ENCODE measurements around the gene XPNPEP3.

Gene XPNPEP3

GRCh38 chr22:40975366-40975765, 118.4 kb downstream of the XPNPEP3 start:
- H3K9ac ChIP-seq (ENCODE audit: insufficient read length, low read depth), result no peak overlapping the region
- H3K27me3 ChIP-seq (ENCODE audit: insufficient read depth, insufficient read length), result no peaks in the 10 kb centered on the region
- DNase-seq (ENCODE audit: low read depth, low spot score), result no peak
- TF ChIP-seq ZNF274 (IDR thresholded peaks at IDR 0.05; ENCODE audit: low read depth, low read length) (no peak), SUZ12 (IDR thresholded peaks at IDR 0.05; ENCODE audit: extremely low read depth, insufficient read depth, insufficient read length) (no peak), YY1 (IDR thresholded peaks at IDR 0.05; ENCODE audit: insufficient read depth, insufficient read length) (no peak)
- H3K4me1 ChIP-seq (ENCODE audit: insufficient read depth, insufficient read length), result no peaks in the 10 kb centered on the region
- no peaks in the 10 kb centered on the region for H3K9me3 ChIP-seq (ENCODE audit: insufficient read depth, low read length)
- H3K4me3 ChIP-seq (ENCODE audit: insufficient read length, low read depth), result no peak overlapping the region
- H3K36me3 ChIP-seq (ENCODE audit: insufficient read depth, insufficient read length, low read length), result peaks cover 17% of the 10 kb centered on the region

- H3K4me1 ChIP-seq (ENCODE audit: insufficient read depth, insufficient read length), result no peaks in the 10 kb centered on the region
- no peak overlapping the region for H3K9ac ChIP-seq (ENCODE audit: insufficient read length, low read depth)
- H3K36me3 ChIP-seq (ENCODE audit: insufficient read depth, insufficient read length, low read length), result peaks cover 10% of the 10 kb centered on the region
- no peak for DNase-seq (ENCODE audit: low read depth, low spot score)
- TF ChIP-seq ZNF274 (IDR thresholded peaks at IDR 0.05; ENCODE audit: low read depth, low read length), result no peak
- TF ChIP-seq SUZ12 (IDR thresholded peaks at IDR 0.05; ENCODE audit: extremely low read depth, insufficient read depth, insufficient read length), result no peak
- TF ChIP-seq YY1 (IDR thresholded peaks at IDR 0.05; ENCODE audit: insufficient read depth, insufficient read length), result no peak
- H3K27me3 ChIP-seq (ENCODE audit: insufficient read depth, insufficient read length), result no peaks in the 10 kb centered on the region
- H3K4me3 ChIP-seq (ENCODE audit: insufficient read length, low read depth), result no peak overlapping the region
- no peaks in the 10 kb centered on the region for H3K9me3 ChIP-seq (ENCODE audit: insufficient read depth, low read length)
Measured at GRCh38 chr22:40976866-40977700, 120.1 kb downstream of the XPNPEP3 start.

GRCh38 chr22:40979198-40979597, 122.2 kb downstream of the XPNPEP3 start:
- no peaks in the 10 kb centered on the region for H3K9me3 ChIP-seq (ENCODE audit: insufficient read depth, low read length)
- H3K4me3 ChIP-seq (ENCODE audit: insufficient read length, low read depth), result no peak overlapping the region
- no peaks in the 10 kb centered on the region for H3K4me1 ChIP-seq (ENCODE audit: insufficient read depth, insufficient read length)
- H3K36me3 ChIP-seq (ENCODE audit: insufficient read depth, insufficient read length, low read length), result no peaks in the 10 kb centered on the region
- H3K27me3 ChIP-seq (ENCODE audit: insufficient read depth, insufficient read length), result no peaks in the 10 kb centered on the region
- H3K9ac ChIP-seq (ENCODE audit: insufficient read length, low read depth), result no peak overlapping the region
- no peak for DNase-seq (ENCODE audit: low read depth, low spot score)
- TF ChIP-seq YY1 (IDR thresholded peaks at IDR 0.05; ENCODE audit: insufficient read depth, insufficient read length) (no peak), ZNF274 (IDR thresholded peaks at IDR 0.05; ENCODE audit: low read depth, low read length) (no peak), SUZ12 (IDR thresholded peaks at IDR 0.05; ENCODE audit: extremely low read depth, insufficient read depth, insufficient read length) (no peak)

- Histone ChIP-seq H3K27me3 (ENCODE audit: insufficient read depth, insufficient read length) (no peaks in the 10 kb centered on the region), H3K4me1 (ENCODE audit: insufficient read depth, insufficient read length) (no peaks in the 10 kb centered on the region), H3K4me3 (ENCODE audit: insufficient read length, low read depth) (no peak overlapping the region), H3K9me3 (ENCODE audit: insufficient read depth, low read length) (no peaks in the 10 kb centered on the region), H3K9ac (ENCODE audit: insufficient read length, low read depth) (no peak overlapping the region), H3K36me3 (ENCODE audit: insufficient read depth, insufficient read length, low read length) (no peaks in the 10 kb centered on the region)
- no peak for DNase-seq (ENCODE audit: low read depth, low spot score)
- TF ChIP-seq SUZ12 (IDR thresholded peaks at IDR 0.05; ENCODE audit: extremely low read depth, insufficient read depth, insufficient read length), result no peak
Measured at GRCh38 chr22:40979871-40980270, 122.9 kb downstream of the XPNPEP3 start.

Data from NT2/D1 (cell line).